Ramos (cell line): ENCODE data around the gene AGFG2.
"Not testable (repeated sequence)": the region's sequence is repeated elsewhere in the genome, so short reads cannot be mapped to it uniquely, and the experiment has no call there.

ENCODE experiments used
- in situ Hi-C: fragments of 300-500 bp; cut with MboI; formaldehyde crosslinking; loops from one replicate; pipeline ENCODE4 v1.14.3; 2022; ENCODE audit warnings: low sequenced_read_pairs; ENCODE audit not compliant: unreplicated experiment

AGFG2 gene

DNA sequence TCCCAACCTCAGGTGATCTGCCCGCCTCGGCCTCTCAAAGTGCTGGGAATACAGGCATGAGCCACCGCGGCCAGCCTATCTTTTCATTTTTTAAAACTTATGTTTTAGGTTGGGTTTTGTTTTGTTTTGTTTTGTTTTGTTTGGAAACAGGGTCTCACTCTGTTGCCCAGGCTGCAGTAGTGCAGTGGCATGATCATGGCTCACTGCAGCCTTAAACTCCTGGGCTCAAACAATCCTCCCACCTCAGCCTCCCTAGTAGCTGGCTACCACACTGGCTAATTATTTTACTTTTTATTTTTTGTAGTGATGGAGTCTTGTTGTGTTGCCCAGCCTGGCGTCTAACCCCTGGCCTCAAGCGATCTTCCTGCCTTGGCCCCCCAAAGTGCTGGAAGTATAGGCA, 19.4 kb upstream of the AGFG2 start:
- in situ Hi-C loops = no loop called here

- in situ Hi-C loops = no loop called here
Measured at GRCh38 chr7:100520138-100520537, 18.9 kb upstream of the AGFG2 start.

DNA sequence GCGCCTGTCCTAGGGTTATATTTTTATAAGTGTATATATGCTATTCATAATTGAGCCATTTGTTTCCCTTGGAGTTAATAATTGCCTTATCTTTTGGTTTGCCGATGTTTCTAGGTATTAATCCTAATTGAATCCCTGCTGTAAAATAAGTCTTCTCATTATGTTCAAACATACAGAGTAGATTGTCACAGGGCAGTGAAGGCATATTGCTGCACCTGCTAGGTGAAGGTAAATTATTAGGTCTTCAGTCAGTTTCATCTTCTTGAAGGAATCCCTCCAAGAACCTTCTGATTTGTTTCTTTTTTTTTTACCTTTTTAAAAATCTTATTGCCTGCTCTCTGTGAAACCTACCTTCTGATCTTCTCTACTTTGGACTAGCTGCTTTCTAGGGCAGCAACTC, 17.9 kb upstream of the AGFG2 start:
- in situ Hi-C loops = no loop called here

DNA sequence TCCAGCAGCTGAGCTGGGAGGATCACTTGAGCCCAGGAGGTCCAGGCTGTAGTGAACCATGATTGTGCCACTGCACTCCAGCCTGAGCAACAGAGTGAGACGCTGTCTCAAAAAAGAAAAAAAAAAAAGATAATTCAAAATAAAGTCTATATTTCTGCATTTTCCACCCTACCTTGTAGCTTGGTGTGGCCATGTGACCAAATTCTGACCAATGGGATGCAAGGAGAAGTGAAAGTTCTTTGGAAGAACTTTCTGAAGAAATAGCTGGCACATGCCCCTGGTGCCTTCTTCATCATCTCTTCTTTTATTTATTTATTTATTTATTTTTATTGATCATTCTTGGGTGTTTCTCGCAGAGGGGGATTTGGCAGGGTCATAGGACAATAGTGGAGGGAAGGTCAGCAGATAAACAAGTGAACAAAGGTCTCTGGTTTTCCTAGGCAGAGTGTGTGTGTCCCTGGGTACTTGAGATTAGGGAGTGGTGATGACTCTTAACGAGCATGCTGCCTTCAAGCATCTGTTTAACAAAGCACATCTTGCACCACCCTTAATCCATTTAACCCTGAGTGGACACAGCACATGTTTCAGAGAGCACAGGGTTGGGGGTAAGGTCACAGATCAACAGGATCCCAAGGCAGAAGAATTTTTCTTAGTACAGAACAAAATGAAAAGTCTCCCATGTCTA, 17.0 kb upstream of the AGFG2 start:
- in situ Hi-C loops = not testable (repeated sequence)

GRCh38 chr7:100523192-100523591, 15.8 kb upstream of the AGFG2 start:
- in situ Hi-C loops = not testable (repeated sequence)

GRCh38 chr7:100528108-100528866, 10.7 kb upstream of the AGFG2 start:
- in situ Hi-C loops = not testable (repeated sequence)

DNA sequence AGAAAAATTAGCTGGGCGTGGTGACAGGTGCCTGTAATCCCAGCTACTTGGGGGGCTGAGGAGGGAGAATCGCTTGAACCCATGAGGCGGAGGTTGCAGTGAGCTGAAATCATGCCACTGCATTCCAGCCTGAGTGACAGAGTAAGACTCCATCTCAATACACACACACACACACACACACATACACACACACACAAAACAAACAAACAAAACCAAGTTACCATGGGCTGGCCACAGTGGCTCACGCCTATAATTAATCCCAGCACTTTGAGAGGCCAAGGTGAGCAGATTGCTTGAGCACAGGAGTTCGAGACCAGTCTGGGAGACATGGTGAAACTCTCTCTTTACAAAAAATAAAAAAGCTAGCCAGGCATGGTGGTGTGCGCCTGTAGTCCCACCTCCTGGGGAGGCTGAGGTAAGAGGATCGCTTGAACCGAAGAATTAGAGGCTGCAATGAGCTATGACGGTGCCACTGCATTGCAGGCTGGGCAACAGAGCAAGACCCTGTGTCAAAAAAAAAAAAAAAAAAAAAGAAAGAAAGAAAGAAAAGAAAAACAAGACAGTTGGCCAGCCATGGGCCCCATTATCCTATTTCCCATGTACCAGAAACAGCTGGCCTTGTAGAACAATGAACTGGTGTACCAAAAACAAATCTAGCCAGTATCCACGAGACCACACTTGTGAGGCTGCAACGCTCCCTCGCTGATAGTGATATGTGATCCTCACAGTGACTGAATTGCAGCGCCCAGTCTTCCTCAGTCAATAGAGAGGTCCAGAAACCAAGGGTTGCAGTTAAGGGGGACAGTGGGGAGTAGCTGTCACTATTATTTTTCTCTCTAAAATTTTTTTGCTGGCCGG, 6.6 kb upstream of the AGFG2 start:
- in situ Hi-C loops = no loop called here

DNA sequence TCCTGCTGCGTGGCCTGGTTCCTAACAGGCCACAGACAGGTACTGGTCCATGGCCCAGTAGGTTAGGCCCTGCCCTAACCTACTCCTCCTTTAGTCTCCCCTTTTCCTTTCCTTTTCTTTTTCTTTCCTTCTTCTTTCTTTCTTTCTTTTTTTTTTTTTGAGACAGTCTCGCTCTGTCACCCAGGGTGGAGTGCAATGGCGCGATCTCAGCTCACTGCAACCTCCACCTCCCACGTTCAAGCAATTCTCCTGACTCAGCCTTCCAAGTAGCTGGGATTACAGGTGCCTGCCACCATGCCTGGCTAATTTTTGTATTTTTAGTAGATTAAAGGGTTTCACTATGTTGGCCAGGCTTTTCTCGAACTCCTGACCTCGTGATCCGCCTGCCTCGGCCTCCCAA, 3.0 kb upstream of the AGFG2 start:
- in situ Hi-C loops = not testable (repeated sequence)

DNA sequence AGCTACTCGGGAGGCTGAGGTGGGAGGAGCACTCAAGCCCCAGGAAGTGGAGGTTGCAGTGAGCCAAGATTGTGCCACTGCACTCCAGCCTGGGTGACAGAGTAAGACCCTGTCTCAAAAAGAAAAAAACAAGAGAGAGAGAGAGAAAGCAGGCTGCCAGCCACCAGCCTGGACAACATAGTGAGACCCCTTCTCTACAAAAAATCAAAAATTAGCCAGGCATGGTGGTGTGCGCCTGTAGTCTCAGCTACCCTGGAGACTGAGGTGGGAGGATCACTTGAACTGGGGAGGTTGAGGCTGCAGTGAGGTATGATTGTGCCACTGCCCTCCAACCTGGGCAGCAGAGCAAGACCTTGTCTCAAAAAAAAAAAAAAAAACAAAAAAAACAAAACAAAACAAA, 2.3 kb upstream of the AGFG2 start:
- in situ Hi-C loops = not testable (repeated sequence)

GRCh38 chr7:100538348-100538653, 702 bp upstream of the AGFG2 start:
- in situ Hi-C loops = no loop called here

DNA sequence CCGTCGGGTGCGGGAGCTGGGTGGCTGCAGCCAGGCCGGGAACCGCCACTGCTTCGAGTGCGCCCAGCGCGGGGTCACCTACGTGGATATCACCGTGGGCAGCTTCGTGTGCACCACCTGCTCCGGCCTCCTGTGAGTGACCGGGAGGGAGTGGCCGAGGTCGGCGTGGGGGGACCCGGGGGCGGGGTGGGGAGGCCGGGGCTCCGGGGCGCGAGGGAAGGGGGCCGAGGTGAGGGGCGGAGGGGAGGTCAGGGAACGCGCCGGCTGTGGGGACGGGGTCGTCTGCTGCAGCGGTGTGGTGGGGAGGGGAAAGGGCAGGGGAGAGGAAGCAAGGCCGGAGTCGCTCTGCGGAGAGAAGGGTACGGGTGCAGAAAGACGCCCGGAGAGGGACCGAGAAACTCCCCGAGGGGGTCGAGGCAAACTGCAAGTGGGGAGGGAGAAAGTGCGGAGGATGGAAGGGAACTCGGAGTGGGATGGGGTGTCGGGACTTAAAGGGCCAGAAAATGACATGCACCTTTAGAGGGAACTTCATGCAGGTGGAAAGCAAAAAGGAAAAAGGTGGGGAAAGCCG, 518 bp downstream of the AGFG2 start:
- in situ Hi-C loops = no loop called here

DNA sequence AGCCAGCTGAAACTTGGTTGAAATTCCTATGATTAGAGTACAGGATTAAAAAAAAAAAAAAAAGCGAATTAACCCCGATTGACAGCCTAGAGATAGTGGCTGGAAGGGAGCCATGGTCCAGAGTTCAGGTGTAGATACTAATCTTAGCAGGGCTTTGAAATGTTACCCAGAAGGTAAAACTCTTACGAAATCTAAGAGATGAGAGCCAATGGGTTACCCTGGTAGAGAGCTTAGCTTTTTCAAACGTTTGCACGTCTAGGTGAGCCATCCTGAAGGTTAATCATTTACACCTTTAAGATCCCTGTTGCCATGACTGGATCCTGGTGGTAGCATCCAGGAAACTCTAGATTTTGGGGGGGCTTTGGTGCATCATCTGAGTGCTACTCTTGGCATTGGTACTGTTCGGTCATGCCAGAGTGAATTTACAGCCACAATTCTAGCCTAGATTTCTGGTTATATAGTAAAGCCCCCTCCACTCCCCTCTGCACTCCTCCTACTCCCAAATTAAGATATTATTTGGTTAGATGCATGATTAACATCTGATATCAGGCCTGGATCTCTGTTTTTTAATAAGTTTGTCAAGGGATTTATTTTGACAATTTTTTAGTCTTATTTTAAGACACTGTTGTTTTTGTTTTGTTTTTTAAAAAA, 1.2 kb downstream of the AGFG2 start:
- in situ Hi-C loops = no loop called here

- in situ Hi-C loops = not testable (repeated sequence)
Measured at GRCh38 chr7:100541309-100541708, 2.3 kb downstream of the AGFG2 start.

- in situ Hi-C loops = no loop called here
Measured at GRCh38 chr7:100543586-100543985, 4.6 kb downstream of the AGFG2 start.

GRCh38 chr7:100544386-100544785, 5.4 kb downstream of the AGFG2 start:
- in situ Hi-C loops = no loop called here

- in situ Hi-C loops = no loop called here
Measured at GRCh38 chr7:100544967-100545359, 6.0 kb downstream of the AGFG2 start.

DNA sequence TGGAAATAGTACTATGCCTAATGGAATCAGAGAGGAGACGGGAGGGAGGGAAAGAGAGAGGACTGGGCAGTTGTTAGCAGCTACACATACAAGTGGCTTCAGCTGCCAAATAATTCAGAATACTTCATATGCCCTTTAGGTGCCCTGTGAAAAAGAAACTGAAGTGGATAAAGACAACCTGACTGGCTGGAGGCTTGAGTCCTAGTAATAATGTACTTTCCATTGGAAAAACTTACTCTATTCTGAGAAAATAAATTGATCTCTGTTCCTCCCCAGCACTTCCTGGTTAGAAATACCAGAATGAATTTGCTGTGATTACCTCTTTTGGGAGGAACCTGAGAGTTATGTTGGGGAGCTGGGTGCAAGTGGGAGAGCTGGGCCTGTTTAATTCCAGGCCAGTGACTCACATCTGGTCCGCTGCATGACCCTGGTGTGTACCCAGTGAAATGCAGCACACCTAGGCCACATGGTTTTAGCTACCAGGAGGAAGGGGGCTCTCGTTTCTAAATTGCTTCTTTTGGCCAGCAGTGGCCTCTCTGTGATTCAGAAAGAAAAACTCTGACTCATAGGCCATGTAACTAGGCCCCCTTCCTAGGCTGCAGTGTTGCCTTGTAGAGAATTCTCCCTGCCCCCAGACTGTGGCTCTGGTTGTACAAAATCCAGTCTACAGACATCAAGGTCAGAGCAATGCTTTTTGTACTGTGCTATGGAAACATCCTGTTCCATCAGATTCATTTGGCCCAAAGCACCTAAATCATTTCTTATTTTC, 6.5 kb downstream of the AGFG2 start:
- in situ Hi-C loops = no loop called here

- in situ Hi-C loops = no loop called here
Measured at GRCh38 chr7:100546129-100546925, 7.3 kb downstream of the AGFG2 start.
